Breast epithelium (tissue), 3 donors: Measurements from ENCODE around the gene ZNF92.

Experiments
- CTCF ChIP-seq, 3 donors: fragments of 450-650 bp; IDR thresholded peaks; one replicate each; pipeline ENCODE4 v1.5.1; 2016 to 2017; ENCODE audit warnings: antibody characterized with exemption in 3 of 3, mild to moderate bottlenecking in 3 of 3, moderate library complexity in 3 of 3
- POLR2AphosphoS5 ChIP-seq, 3 donors: sonication (generic); formaldehyde crosslinking; IDR thresholded peaks; one replicate each; pipeline ENCODE4 v1.6.1; 2017; ENCODE audit warnings: antibody characterized with exemption in 3 of 3

GRCh38 chr7:65422670-65423069 is 49.0 kb downstream of the ZNF92 start:
- TF ChIP-seq CTCF (IDR thresholded peaks at IDR 0.05) (no peak), POLR2AphosphoS5 (IDR thresholded peaks at IDR 0.05) (no peak)
